ENCODE results near the gene DCDC1.

- TF ChIP-seq POLR2AphosphoS5 (IDR thresholded peaks at IDR 0.05), result no peak
- TF ChIP-seq POLR2A (IDR thresholded peaks at IDR 0.05), result no peak
These were observed 106.8 kb downstream of the DCDC1 start for GRCh38 chr11:31262761-31263160.
